Measurements from ENCODE around the gene OR2M2.

DNA sequence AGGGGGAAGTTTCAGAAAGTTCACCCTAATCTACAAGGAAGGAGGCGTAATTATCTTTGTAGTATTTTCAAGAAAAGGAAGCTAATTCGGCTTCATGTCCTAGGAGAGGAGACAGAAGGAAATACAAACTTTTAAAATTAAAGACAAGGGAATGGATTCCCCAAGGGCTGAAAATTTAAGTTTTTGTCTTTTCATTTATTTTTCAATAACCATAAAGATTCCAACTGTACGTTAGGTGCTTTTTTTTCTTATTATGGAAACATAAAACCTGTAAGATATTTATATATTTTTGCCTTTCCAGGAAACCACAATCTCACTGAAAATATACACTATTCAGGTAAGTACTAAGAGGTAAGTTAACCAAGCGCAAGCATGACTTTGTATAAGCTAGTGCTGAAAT is 22.3 kb downstream of the OR2M2 start, which contains the start of gene OR2M3:
- TF ChIP-seq GATA3 (IDR thresholded peaks at IDR 0.05; ENCODE audit: low read depth, low read length) (no peak), GATA2 (IDR thresholded peaks at IDR 0.05; ENCODE audit: low read depth, low read length) (no peak)
